H9 (cell line): Measurements from ENCODE around the gene LAYN. TPM values are rescaled to one million over a fixed set of nuclear protein-coding genes. Genes with fewer than 3 reads are reported as not detected.

ENCODE experiments used
- DNase-seq: peaks from one replicate; pipeline ENCODE4 v3.0.0-alpha.2; 2017
- H2AFZ ChIP-seq: one replicate; pipeline ENCODE4 v1.6.1; 2013; ENCODE audit warnings: mild to moderate bottlenecking, low read length, control low read depth, moderate library complexity
- H2AK5ac ChIP-seq: 2 replicates; pipeline ENCODE4 v1.6.1; 2013; ENCODE audit warnings: low read length, control low read depth, mixed read lengths; ENCODE audit not compliant: insufficient read length
- H2BK120ac ChIP-seq: one replicate; pipeline ENCODE4 v1.6.1; 2013; ENCODE audit warnings: low read depth, mild to moderate bottlenecking, low read length, control low read depth, inconsistent platforms; ENCODE audit not compliant: poor library complexity, severe bottlenecking
- H2BK12ac ChIP-seq: 2 replicates; pipeline ENCODE4 v1.6.1; 2013; ENCODE audit warnings: low read length, control low read depth, mixed read lengths, low read depth; ENCODE audit not compliant: insufficient read length
- H2BK15ac ChIP-seq: 2 replicates; pipeline ENCODE4 v1.6.1; 2013; ENCODE audit warnings: low read depth, low read length, control low read depth
- H2BK20ac ChIP-seq: one replicate; pipeline ENCODE4 v1.6.1; 2013; ENCODE audit warnings: low read depth, mild to moderate bottlenecking, low read length, control low read depth, inconsistent platforms; ENCODE audit not compliant: poor library complexity, severe bottlenecking
- H2BK5ac ChIP-seq: 2 replicates; pipeline ENCODE4 v1.6.1; 2013; ENCODE audit warnings: low read length, control low read depth, mixed read lengths; ENCODE audit not compliant: insufficient read length
- H3K14ac ChIP-seq: 2 replicates; pipeline ENCODE4 v1.6.1; 2013; ENCODE audit warnings: low read length, control low read depth; ENCODE audit not compliant: insufficient read depth
- H3K18ac ChIP-seq: 2 replicates; pipeline ENCODE4 v1.6.1; 2013; ENCODE audit warnings: low read depth, mild to moderate bottlenecking, mixed read lengths, low read length, control low read depth; ENCODE audit not compliant: insufficient read length
- H3K23ac ChIP-seq: 2 replicates; pipeline ENCODE4 v1.6.1; 2013; ENCODE audit warnings: low read length, control low read depth, mixed read lengths, low read depth; ENCODE audit not compliant: insufficient read length
- H3K23me2 ChIP-seq: 2 replicates; pipeline ENCODE4 v1.6.1; 2013; ENCODE audit warnings: low read depth, mild to moderate bottlenecking, mixed read lengths, low read length, control low read depth; ENCODE audit not compliant: insufficient read length, poor library complexity, severe bottlenecking
- H3K27ac ChIP-seq: 2 replicates; pipeline ENCODE4 v1.5.1; 2013; ENCODE audit warnings: low read length, control low read depth, mixed read lengths, low read depth; ENCODE audit not compliant: insufficient read length
- H3K27me3 ChIP-seq: 2 replicates; pipeline ENCODE4 v1.6.1; 2013; ENCODE audit warnings: low read length, control low read depth, inconsistent platforms; ENCODE audit not compliant: insufficient read depth
- H3K4ac ChIP-seq: 2 replicates; pipeline ENCODE4 v1.6.1; 2013; ENCODE audit warnings: low read depth, mild to moderate bottlenecking, control low read depth, inconsistent platforms, low read length, moderate library complexity
- H3K4me1 ChIP-seq: 2 replicates; pipeline ENCODE4 v1.6.1; 2013; ENCODE audit warnings: low read length, control low read depth, inconsistent platforms; ENCODE audit not compliant: insufficient read depth
- H3K4me2 ChIP-seq: 2 replicates; pipeline ENCODE4 v1.6.1; 2013; ENCODE audit warnings: low read length, control low read depth, mixed read lengths; ENCODE audit not compliant: insufficient read length, insufficient read depth
- H3K56ac ChIP-seq: 2 replicates; pipeline ENCODE4 v1.6.1; 2013; ENCODE audit warnings: low read depth, mild to moderate bottlenecking, mixed read lengths, low read length, control low read depth; ENCODE audit not compliant: insufficient read length
- H3K79me1 ChIP-seq: 2 replicates; pipeline ENCODE4 v1.6.1; 2013; ENCODE audit warnings: low read depth, mild to moderate bottlenecking, moderate library complexity, low read length, control low read depth, inconsistent platforms; ENCODE audit not compliant: insufficient read depth, poor library complexity, severe bottlenecking
- H3K79me2 ChIP-seq: 2 replicates; pipeline ENCODE4 v1.6.1; 2013; ENCODE audit warnings: low read length, control low read depth, inconsistent platforms; ENCODE audit not compliant: insufficient read depth
- H3K9ac ChIP-seq: 2 replicates; pipeline ENCODE4 v1.6.1; 2013; ENCODE audit warnings: low read length, control low read depth, mixed read lengths; ENCODE audit not compliant: insufficient read length; ENCODE audit errors: extremely low read depth
- H3K9me3 ChIP-seq: one replicate; pipeline ENCODE4 v1.6.1; 2013; ENCODE audit warnings: low read depth, low read length, inconsistent platforms; ENCODE audit not compliant: control insufficient read depth
- H3T11ph ChIP-seq: one replicate; pipeline ENCODE4 v1.6.1; 2013; ENCODE audit warnings: mild to moderate bottlenecking, low read length, control low read depth, inconsistent platforms
- H4K20me1 ChIP-seq: one replicate; pipeline ENCODE4 v1.6.1; 2013; ENCODE audit not compliant: control insufficient read depth, insufficient read length, insufficient read depth
- H4K5ac ChIP-seq: 2 replicates; pipeline ENCODE4 v1.6.1; 2013; ENCODE audit warnings: low read depth, mild to moderate bottlenecking, mixed read lengths, low read length, control low read depth; ENCODE audit not compliant: insufficient read length
- H4K8ac ChIP-seq: replicated peaks from 2 replicates; pipeline ENCODE4 v1.6.1; 2013; ENCODE audit warnings: low read length, control low read depth, mixed read lengths, low read depth; ENCODE audit not compliant: insufficient read length
- H4K91ac ChIP-seq: 2 replicates; pipeline ENCODE4 v1.6.1; 2013; ENCODE audit warnings: low read depth, mild to moderate bottlenecking, moderate library complexity, mixed read lengths, low read length, control low read depth; ENCODE audit not compliant: insufficient read length
- H3K27ac Mint-ChIP-seq, 3 experiments: 2 replicates in 2 of 3; 3 replicates in 1 of 3; pipeline ENCODE4 v1.8.0; 2020 to 2021; ENCODE audit warnings: mixed read lengths in 3 of 3, mild to moderate bottlenecking in 1 of 3, moderate library complexity in 1 of 3
- H3K27me3 Mint-ChIP-seq: 2 replicates; pipeline ENCODE4 v1.8.0; 2021; ENCODE audit warnings: low read depth, mild to moderate bottlenecking, moderate library complexity, mixed read lengths
- H3K36me3 Mint-ChIP-seq, 3 experiments: 2 replicates in 2 of 3; 3 replicates in 1 of 3; pipeline ENCODE4 v1.8.0; 2020 to 2021; ENCODE audit warnings: low read depth in 3 of 3, mixed read lengths in 3 of 3; ENCODE audit not compliant: insufficient read depth in 1 of 3
- H3K4me1 Mint-ChIP-seq, 2 experiments: 2 replicates each; pipeline ENCODE4 v1.8.0; 2020; ENCODE audit warnings: mixed read lengths in 2 of 2
- H3K4me3 Mint-ChIP-seq, 2 experiments: 2 replicates in 1 of 2; 3 replicates in 1 of 2; pipeline ENCODE4 v1.8.0; 2020 to 2021; ENCODE audit warnings: mild to moderate bottlenecking in 2 of 2, mixed read lengths in 2 of 2, moderate library complexity in 1 of 2
- H3K9me3 Mint-ChIP-seq, 2 experiments: 2 replicates in 1 of 2; 3 replicates in 1 of 2; pipeline ENCODE4 v1.8.0; 2020; ENCODE audit warnings: mild to moderate bottlenecking in 2 of 2, mixed read lengths in 2 of 2, moderate library complexity in 1 of 2
- CTCF ChIP-seq: fragments of 200-600 bp; sonication (generic); conservative IDR thresholded peaks from 3 replicates; pipeline ENCODE4 v1.8.0; 2021; ENCODE audit warnings: antibody characterized with exemption, mild to moderate bottlenecking
- WGBS: extraction: QIAGEN DNeasy Blood & Tissue Kit; methylation state at CpG from one replicate; pipeline ENCODE4 v1.1.7; 2013; ENCODE audit warnings: missing lambda C conversion rate, low lambda C conversion rate, mixed read lengths; ENCODE audit not compliant: insufficient read length; ENCODE audit errors: extremely low coverage; 5-methylcytosine and 5-hydroxymethylcytosine counted together
- total RNA-seq: library from RNA; stranded (reverse); gene quantifications from 2 replicates; pipeline ENCODE4 v1.2.1, GENCODE V29; 2021

The LAYN gene
- total RNA-seq, 1 experiment from 2014 or later = 3.1 TPM

GRCh38 chr11:111518668-111519067 lies 21.9 kb upstream of the LAYN start:
- H2BK5ac ChIP-seq = no peak overlapping the region
- H3K18ac ChIP-seq = no peak overlapping the region
- no peaks in the 10 kb centered on the region for H3K79me2 ChIP-seq
- H3K79me1 ChIP-seq = no peaks in the 10 kb centered on the region
- Mint-ChIP-seq H3K36me3 (no peaks in the 10 kb centered on the region), H3K27me3 (peaks cover 21% of the 10 kb centered on the region), H3K4me3 (no peak overlapping the region), H3K4me1 (peaks cover 4 to 6% of the 10 kb centered on the region in 2 experiments), H3K9me3 (no peaks in the 10 kb centered on the region; a peak in 1 of 5 replicates), H3K27ac (no peak overlapping the region)
- no peak overlapping the region for H2AFZ ChIP-seq
- no peak overlapping the region for H2BK12ac ChIP-seq
- no peak overlapping the region for H2BK120ac ChIP-seq
- no peak overlapping the region for H3T11ph ChIP-seq
- H3K4ac ChIP-seq = no peak overlapping the region
- no peak for DNase-seq
- no peak overlapping the region for H4K5ac ChIP-seq
- H4K20me1 ChIP-seq = no peaks in the 10 kb centered on the region
- no peak for TF ChIP-seq CTCF
- H4K91ac ChIP-seq = no peak overlapping the region
- no CpG with 5 or more reads among the region's 1 CpG for WGBS
- H3K9ac ChIP-seq = no peak overlapping the region
- peaks cover 3% of the 10 kb centered on the region; the same call in 1 of the 2 replicates for H3K4me1 ChIP-seq
- H3K23ac ChIP-seq = no peak overlapping the region
- H4K8ac ChIP-seq = no peak overlapping the region
- H3K27me3 ChIP-seq = peaks cover 7% of the 10 kb centered on the region; the same call in 1 of the 2 replicates
- H3K14ac ChIP-seq = no peak overlapping the region
- H2BK15ac ChIP-seq = no peak overlapping the region
- no peak overlapping the region for H2BK20ac ChIP-seq
- H3K23me2 ChIP-seq = peaks cover 8% of the 10 kb centered on the region
- no peaks in the 10 kb centered on the region for H3K9me3 ChIP-seq
- H3K4me2 ChIP-seq = no peak overlapping the region
- H3K27ac ChIP-seq = no peak overlapping the region
- H3K56ac ChIP-seq = no peak overlapping the region
- no peak overlapping the region for H2AK5ac ChIP-seq
